Nephron progenitor cell (in vitro differentiated cells): Measurements from ENCODE around the gene AMBP.

ENCODE experiments used
- DNase-seq: peaks from one replicate; pipeline ENCODE4 v3.0.0; 2021
- H3K27ac Mint-ChIP-seq: 2 replicates; pipeline ENCODE4 v1.8.0; 2021; ENCODE audit warnings: mild to moderate bottlenecking, moderate library complexity, mixed read lengths
- H3K27me3 Mint-ChIP-seq: 2 replicates; pipeline ENCODE4 v1.8.0; 2021; ENCODE audit warnings: mild to moderate bottlenecking, low read depth, mixed read lengths; ENCODE audit not compliant: poor library complexity
- H3K36me3 Mint-ChIP-seq: 2 replicates; pipeline ENCODE4 v1.8.0; 2021; ENCODE audit warnings: low read depth, mixed read lengths
- H3K4me1 Mint-ChIP-seq: 2 replicates; pipeline ENCODE4 v1.8.0; 2021; ENCODE audit warnings: mixed read lengths
- H3K4me3 Mint-ChIP-seq: 2 replicates; pipeline ENCODE4 v1.8.0; 2021; ENCODE audit warnings: mild to moderate bottlenecking, moderate library complexity, mixed read lengths
- H3K9me3 Mint-ChIP-seq: 2 replicates; pipeline ENCODE4 v1.8.0; 2021; ENCODE audit warnings: mild to moderate bottlenecking, moderate library complexity, mixed read lengths
- TF ChIP-seq, protein P1 (sequence below): fragments of 200-600 bp; sonication (generic); IDR thresholded peaks from 2 replicates; pipeline ENCODE4 v1.5.0; 2021; ENCODE audit warnings: antibody characterized with exemption

Gene AMBP

DNA sequence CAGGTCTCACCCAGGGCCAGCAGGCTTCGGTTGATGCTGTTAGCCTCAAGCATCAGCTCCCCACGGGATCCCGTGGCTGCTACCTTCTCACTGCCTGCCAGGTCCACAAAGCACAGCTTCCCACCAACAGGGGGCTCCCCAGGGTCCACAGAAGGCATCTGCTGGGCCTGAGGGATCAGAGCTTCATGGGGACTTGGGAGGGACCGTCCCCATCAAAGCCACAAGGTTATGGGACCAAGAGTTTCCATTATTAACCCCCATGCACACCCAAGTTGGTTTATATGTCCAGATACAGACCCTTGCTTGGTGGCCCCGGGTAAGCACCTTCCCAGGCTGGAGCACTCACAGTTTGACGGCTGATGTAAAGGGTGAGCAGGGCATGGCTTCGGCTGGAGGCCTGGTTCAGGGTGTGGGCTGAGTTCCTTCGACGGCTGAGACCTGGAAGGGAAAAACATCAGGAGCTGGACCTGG lies 18.0 kb upstream of the AMBP start:
- TF ChIP-seq, protein P1, sequence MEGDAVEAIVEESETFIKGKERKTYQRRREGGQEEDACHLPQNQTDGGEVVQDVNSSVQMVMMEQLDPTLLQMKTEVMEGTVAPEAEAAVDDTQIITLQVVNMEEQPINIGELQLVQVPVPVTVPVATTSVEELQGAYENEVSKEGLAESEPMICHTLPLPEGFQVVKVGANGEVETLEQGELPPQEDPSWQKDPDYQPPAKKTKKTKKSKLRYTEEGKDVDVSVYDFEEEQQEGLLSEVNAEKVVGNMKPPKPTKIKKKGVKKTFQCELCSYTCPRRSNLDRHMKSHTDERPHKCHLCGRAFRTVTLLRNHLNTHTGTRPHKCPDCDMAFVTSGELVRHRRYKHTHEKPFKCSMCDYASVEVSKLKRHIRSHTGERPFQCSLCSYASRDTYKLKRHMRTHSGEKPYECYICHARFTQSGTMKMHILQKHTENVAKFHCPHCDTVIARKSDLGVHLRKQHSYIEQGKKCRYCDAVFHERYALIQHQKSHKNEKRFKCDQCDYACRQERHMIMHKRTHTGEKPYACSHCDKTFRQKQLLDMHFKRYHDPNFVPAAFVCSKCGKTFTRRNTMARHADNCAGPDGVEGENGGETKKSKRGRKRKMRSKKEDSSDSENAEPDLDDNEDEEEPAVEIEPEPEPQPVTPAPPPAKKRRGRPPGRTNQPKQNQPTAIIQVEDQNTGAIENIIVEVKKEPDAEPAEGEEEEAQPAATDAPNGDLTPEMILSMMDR = peak; percentile 29
- peak; percentile 43 for DNase-seq
- H3K4me1 Mint-ChIP-seq = peaks cover 36% of the 10 kb centered on the region
- H3K9me3 Mint-ChIP-seq = peaks cover 5% of the 10 kb centered on the region
- peak overlapping the region; percentile 44 for H3K4me3 Mint-ChIP-seq
- peaks cover 52% of the 10 kb centered on the region for H3K27me3 Mint-ChIP-seq
- no peaks in the 10 kb centered on the region for H3K36me3 Mint-ChIP-seq
- H3K27ac Mint-ChIP-seq = no peak overlapping the region

DNA sequence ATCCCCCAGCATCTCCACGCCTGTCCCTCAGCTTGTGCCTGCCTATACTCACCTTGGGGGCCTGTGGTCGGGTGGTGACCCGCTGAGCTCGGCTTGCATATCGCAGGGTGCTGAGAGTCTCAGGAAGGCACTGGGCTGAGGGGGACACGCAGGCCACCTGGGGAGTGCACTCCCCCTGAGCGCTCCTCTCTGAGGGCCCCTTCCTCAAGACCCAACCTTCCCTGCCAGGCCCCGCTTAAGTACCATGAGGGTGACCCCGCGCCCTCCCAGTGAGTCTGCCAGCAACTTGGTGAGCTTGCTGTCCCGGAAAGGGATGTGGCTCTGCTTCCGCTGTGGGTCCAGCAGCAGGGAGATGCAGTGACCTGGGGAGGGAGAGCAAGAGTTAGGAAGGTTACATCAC lies 16.9 kb upstream of the AMBP start:
- Mint-ChIP-seq H3K9me3 (no peaks in the 10 kb centered on the region), H3K27me3 (peaks cover 45% of the 10 kb centered on the region), H3K4me3 (no peak overlapping the region), H3K27ac (no peak overlapping the region), H3K4me1 (peaks cover 29% of the 10 kb centered on the region), H3K36me3 (no peaks in the 10 kb centered on the region)
- no peak for DNase-seq
- TF ChIP-seq, protein P1 = no peak

DNA sequence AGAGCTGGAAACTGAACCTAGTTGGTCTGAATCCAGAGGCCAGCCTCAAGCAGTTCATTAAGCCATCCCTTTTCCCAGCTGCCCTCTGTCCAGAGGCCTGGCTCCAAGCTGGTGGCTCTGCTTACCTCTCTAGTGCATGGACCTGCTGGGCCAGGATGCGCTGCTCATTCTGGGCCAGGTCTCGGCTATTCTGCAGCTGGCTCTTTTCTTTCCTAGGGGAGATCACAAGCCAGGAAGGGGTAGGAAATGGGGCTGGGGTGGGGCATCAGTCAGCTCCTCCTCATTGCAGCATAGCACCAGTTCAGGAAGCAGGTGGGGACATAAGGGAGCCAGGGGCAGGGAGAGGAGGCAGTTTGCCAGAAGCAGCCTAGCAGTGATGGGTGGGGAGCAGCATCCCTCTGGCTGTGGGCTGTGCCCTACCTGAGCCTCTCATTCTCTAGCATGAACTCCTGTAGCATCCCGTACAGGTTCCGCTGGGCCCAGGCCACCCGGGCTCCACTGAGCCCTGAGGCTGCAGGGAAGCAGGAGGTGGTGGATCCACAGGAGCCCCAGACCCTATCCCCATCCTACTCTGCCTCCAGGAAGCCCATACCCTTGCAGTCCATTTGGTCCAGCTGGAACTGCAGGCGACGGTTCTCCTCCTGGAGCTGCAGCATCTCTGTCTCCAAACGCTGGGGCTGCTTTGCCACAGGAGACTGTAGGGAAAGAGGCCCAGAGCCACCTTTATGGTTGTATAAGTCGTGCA lies 15.8 kb upstream of the AMBP start:
- DNase-seq = no peak
- Mint-ChIP-seq H3K27ac (no peak overlapping the region), H3K27me3 (peaks cover 35% of the 10 kb centered on the region), H3K9me3 (no peaks in the 10 kb centered on the region), H3K4me1 (peaks cover 24% of the 10 kb centered on the region), H3K4me3 (no peak overlapping the region), H3K36me3 (no peaks in the 10 kb centered on the region)
- TF ChIP-seq, protein P1 = no peak

DNA sequence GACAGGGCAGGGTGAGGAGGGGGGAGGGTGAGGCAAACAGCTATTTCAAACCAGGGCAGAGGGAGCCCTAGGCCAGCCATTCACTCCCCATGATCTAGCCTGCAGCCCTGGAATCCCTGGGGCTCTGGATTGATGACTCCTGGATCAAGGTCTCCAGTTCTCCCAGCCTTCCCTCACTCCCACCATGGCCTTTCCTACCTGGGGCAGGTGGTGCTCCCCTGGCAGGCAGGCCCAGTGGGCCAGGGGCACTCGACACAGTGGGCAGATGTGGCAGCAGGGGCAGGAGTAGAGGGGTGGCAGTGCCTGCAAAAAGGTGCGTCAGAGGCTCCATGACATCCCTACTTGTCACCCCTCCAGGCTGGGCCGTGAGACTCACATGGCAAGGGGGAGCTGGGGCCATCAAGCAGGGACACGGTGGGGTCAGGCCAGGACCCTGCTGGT lies 15.0 kb upstream of the AMBP start:
- TF ChIP-seq, protein P1 = no peak
- Mint-ChIP-seq H3K9me3 (no peaks in the 10 kb centered on the region), H3K27ac (no peak overlapping the region), H3K27me3 (peaks cover 33% of the 10 kb centered on the region), H3K4me3 (no peak overlapping the region), H3K36me3 (no peaks in the 10 kb centered on the region), H3K4me1 (peaks cover 22% of the 10 kb centered on the region)
- no peak for DNase-seq

DNA sequence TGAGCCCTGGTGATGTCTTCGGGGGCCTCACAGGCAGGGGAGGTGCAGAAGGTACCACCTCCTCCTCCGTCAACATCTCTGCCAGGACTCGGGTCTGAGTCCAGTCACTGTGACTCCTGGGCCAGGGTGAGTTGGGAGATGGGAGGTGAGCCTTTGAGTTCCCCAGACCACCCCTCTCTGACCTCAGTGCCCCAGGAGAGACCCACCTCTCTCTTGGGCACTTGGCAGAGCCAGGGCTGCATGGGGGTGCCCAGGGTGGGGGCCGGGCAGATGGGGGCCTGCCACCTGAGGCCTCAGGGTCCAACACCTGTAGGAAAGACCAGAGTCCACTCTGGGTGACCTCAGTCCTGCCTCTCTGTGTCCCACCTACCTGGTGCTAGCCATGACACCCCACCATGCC lies 14.2 kb upstream of the AMBP start:
- no peak overlapping the region for H3K4me3 Mint-ChIP-seq
- peaks cover 18% of the 10 kb centered on the region for H3K4me1 Mint-ChIP-seq
- H3K9me3 Mint-ChIP-seq = no peaks in the 10 kb centered on the region
- no peak for DNase-seq
- TF ChIP-seq, protein P1 = no peak
- peaks cover 32% of the 10 kb centered on the region for H3K27me3 Mint-ChIP-seq
- H3K27ac Mint-ChIP-seq = no peak overlapping the region
- H3K36me3 Mint-ChIP-seq = no peaks in the 10 kb centered on the region

DNA sequence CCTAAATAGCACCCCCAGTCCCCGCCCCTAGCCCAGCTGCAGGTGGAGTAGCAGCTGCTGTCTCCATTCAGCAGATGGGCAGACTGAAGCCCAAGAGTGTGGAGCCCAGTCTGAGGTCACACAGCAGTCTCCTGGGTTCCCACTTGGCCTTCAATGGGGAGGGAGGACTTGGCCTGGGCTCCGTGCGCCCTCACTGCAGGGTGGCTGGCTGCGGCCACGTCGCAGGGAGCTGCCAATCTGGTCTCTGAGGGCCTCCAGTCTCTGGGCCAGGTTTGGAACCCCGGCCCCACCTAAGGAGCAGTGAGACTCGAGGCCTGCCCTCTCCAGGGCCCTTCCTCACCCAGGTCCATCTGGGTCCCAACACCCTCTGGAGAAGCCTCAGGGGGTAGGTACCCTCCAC lies 13.6 kb upstream of the AMBP start:
- TF ChIP-seq, protein P1 = no peak
- Mint-ChIP-seq H3K27ac (no peak overlapping the region), H3K36me3 (no peaks in the 10 kb centered on the region), H3K4me1 (peaks cover 12% of the 10 kb centered on the region), H3K9me3 (no peaks in the 10 kb centered on the region), H3K27me3 (peaks cover 30% of the 10 kb centered on the region), H3K4me3 (no peak overlapping the region)
- no peak for DNase-seq
